ENCODE measurements around the gene PPT2.

The PPT2 gene

GRCh38 chr6:32153564-32154513 is at the start of gene PPT2:
Gene PPT2 (plus strand): TSS chr6:32154141. CDS start chr6:32154595, 454 bp downstream.
- FAIRE-seq: no peak

DNA sequence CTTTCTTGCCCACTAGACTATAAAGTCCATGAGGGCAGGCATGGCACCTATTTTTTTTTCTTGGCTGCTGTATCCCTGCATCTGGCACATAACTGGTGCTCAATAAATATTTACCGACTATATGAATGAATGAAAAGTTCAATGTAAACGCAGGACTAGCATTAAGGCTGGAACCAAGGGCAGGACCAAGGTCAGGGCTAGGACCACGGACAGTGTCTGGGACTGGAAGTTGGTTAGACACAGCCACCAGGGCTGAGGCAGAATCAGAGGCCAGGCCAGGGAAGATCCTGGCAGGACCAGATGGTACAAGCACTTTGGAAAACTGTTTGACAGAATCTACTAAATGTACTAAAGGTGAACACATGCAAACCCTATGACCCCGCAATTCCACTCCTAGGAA is 48.5 kb upstream of the PPT2 start:
- FAIRE-seq: no peak

DNA sequence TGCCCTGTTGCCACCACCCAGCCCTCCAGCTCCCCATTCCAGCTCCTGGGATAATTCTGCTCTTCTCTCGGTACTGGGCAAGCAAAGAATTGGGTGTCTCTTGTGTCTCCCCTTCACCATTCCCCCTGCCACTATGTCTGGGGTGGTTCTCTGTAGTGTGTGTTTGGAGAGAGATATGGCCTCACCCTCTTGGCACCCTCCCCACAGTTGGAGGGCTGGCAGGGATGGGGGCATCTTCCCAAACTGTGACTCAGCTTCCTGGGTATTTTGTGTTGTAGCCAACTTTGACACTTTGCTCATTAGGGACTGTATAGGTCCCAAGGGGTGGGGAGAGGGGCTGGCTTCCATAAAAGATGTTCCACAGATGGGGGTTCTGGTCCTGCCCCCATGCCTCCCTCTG is 46.5 kb upstream of the PPT2 start:
- no peak for FAIRE-seq

DNA sequence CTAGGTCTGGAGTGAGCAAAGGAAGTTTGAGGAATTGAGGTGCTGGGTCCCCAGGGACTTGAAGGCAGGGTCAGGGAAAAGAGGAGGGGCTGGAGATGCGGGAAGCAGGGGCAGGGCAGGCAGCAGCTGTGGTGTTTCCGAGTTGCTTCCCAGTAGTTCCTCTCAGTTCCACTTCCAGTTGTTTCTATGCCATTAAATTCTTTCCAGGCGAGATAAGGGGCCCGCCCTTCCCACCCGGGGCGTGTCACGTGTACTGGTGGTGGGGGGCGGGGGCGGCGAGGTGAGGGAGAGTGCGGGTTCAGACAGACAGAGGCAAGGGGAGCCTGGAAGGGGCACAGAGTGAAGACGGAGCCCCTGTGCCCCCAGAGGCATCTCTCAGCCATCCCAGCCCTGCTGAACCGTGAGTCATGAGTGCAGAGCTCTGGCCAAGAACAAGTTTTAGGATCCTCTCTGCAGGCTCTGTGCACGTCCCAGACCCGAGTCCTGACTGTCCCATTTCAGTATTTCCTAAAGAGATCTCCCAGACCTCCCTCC is 45.8 kb upstream of the PPT2 start:
- FAIRE-seq: no peak

DNA sequence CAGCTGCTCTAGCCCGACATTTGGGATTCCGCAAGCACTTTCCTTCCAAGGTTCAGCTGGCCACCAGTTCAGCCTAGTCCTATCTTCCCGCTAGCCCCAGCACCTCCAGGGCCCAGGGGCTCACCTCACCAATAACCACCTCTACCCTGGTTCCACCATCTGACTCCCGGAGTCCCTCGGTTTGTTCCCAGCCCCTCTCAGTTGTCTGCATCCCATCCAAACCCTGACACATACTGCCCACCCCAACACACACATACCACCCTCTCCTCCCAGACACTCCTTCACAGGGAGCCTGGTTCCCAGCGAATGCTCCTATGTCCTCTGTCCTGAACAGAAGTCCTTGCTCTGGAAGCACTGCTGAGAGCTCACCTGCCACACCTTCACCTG is 45.2 kb upstream of the PPT2 start:
- FAIRE-seq: no peak

- no peak for FAIRE-seq
These were observed 44.7 kb upstream of the PPT2 start, which contains the start of gene TNXB for GRCh38 chr6:32109114-32109764. Gene TNXB (minus strand): TSS chr6:32109338. CDS start chr6:32098198, 11,140 bp downstream.

- FAIRE-seq: no peak
These were observed 44.2 kb upstream of the PPT2 start for GRCh38 chr6:32109765-32110160.

DNA sequence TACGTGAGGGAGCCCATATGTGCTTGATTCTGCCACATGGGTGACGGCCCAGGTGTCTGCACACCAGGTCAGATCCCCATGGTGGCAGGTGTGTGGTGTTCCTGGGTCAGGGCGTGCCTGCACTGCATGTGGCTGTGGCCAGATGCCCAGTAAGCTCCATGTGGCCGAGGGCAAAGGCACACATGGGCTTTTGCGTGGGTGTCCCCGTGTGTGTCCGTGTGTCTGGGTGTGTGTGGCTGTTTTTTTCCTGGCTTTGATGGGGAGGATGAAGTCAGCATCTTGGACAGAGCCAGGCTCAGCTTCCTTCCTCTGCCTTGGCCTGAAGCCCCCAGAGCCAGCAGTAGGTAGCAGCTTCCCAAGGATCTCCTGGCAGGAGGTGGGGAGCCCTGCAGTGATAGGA is 43.3 kb upstream of the PPT2 start:
- FAIRE-seq: no peak

DNA sequence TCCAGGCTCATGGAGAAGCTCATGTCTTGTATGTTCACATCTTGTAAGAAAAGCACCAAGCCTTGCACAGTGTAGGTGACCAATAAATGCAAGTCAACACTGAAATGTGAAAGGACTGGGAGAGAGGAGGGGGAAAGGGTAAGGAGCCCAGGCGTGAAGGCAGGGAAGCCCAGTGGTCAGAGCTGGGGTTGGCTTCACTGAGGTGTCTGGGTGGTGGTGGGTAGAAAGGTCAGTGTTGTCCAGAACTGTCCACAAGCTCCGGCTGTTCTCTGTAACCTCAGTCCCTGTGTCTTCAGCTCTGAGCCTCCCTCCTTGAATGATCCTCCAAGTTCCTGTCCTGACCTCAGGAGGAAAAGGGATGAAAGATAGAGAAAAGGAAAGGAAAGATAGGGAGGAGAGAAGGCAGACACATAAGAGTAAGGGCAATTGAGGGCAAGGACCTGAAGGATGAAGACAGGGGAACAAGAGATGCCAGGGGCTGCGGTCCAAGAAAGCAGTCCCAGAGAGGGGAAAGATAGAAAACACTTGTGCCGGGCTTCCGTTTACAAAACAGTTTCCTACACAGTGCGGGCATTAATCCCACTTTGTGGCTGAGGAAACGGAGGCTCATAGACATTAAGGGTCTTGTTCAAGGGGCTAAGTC is 42.4 kb upstream of the PPT2 start:
- no peak for FAIRE-seq

DNA sequence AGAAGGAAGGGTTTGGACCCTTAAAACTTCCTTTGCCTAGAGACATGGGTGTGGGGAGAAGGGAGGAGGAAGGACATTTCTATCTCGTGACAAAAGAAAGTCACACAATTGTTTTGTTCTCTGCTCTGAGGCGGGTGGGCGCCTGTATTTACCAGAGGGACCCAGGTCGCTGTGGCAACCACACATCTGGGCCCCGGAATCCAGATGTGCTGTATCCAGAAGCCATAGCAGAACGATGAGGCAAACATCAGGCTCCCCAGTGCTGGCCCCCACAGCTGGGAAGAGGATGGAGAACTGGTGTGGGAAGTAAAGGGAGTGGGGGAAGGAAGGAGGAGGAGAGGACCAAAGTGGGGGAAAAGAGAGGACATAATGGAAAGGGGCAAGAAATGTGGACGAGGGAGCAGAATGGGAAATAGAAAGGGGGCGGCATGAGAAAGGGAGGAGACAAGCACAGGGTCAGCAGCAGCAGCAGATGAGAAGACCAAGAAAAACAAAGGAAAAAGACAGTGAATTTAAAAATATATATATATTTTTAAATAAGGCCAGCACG is 41.4 kb upstream of the PPT2 start:
- no peak for FAIRE-seq

DNA sequence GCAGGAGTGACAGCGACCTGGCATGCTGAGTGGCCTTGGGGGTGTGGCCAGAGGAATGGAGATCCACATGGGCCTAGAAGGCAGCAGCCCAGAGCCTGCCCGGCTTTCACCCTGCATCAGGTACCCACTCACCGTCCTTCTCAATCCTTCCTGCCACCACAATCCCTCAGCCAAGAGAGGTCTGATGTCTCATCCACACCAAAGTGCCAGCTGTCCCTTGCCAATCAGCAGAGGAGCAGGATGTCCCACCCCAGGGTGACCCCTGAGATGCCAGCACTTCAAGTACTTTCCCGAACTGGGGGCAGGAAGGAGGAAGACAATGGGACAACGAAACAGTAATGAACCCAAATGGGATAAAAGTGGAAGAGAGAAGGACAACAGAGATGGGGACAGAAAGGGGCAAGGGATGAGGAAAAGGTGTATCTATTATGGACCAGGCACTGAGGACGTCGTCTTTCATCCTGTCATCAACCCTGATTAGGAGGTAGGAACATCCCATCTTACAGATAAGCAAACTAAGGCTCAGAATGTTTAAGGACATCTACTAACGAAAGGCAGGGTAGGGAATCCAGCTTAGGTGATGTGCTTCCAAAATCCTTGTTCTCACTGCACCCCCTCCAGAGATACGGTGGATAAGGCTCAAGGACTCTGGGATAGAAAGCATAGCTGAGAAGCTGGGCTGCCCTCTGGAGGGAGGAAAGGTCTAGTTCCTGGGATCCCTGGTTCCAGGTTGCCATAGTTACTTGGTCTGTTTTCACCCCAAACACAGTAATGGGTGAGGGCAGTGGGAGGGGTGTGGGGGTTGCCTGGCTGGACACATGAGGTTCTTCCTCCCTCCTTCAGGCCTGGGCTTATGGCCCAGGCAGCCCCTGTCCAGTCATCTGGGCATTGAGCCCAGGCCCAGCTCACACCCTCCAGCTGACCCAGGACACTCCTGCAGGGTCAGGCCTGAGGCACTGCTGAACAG is 40.3 kb upstream of the PPT2 start:
- no peak for FAIRE-seq

DNA sequence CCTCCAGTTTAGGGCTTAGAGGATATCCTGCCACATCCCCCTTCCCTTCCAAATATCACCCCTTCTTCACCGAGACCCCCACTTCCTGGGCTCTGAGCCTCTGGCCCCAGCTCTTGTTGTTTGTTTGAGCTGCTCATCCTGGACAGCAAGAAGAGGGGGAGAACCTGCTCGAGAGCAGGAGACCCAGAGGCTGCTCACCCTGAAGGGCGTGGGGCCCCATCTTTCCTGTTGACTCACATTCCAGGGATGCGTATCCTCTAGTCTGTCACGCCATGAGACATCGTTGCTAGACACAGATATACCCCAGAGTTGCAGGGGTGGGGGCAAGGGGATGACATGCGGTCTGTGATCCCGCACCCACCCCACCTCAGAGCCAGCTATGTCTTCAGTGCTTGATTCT is 39.1 kb upstream of the PPT2 start:
- no peak for FAIRE-seq

- no peak for FAIRE-seq
These were observed 38.3 kb upstream of the PPT2 start for GRCh38 chr6:32115623-32116022.

DNA sequence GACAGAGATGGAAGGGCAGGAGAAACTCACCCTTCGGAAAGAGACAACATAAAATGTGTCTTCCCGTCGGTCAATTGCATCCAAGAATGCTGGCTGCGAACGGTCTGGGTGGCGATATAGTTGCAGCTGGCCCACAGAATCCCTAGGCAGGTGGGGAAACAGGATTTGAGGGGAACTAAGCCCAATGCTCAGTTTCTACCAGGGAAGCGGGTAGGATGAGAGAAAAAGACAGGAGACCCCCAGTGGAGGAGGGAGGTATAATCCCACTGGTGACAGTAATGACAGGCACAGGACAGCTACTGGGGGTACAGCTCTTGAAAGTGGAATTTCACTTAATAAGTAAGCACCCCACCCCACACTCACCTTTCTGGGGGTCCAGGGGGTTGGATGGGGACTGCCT is 37.3 kb upstream of the PPT2 start:
- FAIRE-seq: no peak

GRCh38 chr6:32117461-32117860 is 36.5 kb upstream of the PPT2 start:
- FAIRE-seq: no peak

DNA sequence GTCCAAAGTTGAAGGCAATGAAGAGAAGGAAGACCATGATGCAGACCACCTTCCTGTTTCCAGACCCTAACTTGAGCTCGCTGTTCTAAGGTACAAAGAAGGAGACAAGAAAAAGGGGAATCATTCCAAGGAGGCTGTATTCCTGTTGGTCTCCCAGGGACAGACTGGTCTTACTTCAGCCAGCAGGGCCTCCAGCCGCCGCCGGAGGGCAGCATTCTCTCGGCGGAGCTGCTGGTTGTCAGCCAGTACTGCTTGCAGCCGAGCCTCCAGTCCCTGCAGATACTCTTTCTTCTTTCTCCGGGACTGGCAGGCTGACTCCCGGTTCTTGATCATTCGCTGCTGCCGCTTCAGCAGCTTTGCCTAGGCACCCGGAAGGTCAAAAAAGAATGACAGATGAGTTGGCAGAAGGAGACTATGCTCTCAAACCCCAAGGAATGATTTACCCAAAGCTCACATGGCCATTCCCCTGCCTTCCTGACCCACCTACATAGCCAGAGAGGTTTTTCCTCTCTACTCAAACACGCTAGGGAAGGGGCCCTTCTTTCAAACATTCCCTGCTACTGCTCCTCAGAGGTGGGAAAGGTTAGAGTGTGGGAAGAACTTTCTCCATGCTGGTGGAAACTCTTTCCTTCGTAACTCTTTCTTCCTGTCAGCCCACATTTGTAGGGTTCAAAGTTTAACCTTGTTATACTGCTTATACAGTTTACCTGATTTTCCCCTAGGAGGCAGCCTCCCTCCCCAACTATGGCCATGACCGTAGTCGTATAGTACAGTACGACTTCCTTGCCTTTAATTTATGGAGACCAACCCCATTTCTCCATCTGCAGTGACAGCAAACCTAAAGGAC is 34.9 kb upstream of the PPT2 start:
- no peak for FAIRE-seq

DNA sequence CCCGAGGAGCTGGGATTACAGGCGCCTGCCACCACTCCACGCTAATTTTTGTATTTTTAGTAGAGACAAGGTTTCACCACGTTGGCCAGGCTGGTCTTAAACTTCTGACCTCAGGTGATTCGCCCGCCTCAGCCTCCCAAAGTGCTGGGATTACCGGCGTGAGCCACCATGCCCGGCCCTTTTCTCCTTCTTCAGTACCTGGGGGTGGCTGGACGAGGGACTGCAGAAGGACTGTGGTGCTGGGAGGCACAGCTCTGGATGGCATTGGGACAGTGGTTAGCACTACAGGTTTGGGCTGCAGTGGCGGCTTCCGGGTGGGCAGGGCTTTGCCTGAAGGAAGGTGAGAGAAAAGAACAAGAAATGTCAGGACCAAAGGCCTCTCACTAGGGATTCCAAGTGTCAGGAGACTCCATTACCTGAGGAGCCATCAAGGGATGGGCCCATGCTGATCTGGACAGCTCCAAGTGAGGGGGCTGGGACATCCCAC is 33.3 kb upstream of the PPT2 start:
- FAIRE-seq: no peak

DNA sequence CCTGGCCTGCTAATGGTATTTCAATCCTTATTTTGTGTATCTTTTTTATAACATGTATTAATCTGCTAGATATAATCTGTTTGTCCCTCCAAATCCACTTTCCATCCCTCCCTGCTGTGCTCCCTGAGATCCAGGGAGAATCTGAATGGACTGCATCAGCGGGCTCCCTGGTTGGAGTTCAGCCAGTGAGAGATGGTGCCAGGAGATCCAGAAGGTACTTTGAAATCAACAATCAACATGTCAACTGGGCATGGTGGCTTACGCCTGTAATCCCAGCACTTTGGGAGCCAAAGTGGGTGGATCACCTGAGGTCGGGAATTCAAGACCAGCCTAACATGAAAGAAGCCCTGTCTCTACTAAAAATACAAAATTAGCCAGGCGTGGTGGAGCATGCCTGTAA is 30.3 kb upstream of the PPT2 start:
- FAIRE-seq: no peak

- FAIRE-seq: no peak
These were observed 27.1 kb upstream of the PPT2 start for GRCh38 chr6:32126880-32127279.

DNA sequence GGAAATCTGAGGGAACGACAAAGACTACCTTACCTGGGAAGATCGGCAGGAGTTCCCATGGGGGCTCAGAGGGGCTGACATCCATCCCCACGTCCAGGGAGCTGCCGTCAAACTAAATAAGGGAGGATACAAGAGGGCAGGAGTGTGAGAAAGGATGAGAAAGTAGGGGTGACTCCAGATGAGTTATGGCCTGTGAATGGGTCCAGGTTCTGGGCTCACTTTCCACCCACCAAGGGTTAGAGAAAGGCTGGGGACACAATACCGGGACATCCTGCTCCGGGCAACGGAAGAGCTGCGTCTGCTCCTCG is 26.6 kb upstream of the PPT2 start:
- FAIRE-seq: no peak
